T-helper 9 cell (primary cell): ENCODE results near the gene CACNA1C.

Experiments
- DNase-seq: peaks from one replicate; pipeline ENCODE4 v3.0.0-alpha.2; 2020

CACNA1C gene

GRCh38 chr12:2351161-2351560 is 298.4 kb downstream of the CACNA1C start:
- DNase-seq: no peak

- DNase-seq: no peak
These were observed 299.4 kb downstream of the CACNA1C start for GRCh38 chr12:2352203-2352602.

- DNase-seq: no peak
These were observed 300.5 kb downstream of the CACNA1C start for GRCh38 chr12:2353281-2353680.

GRCh38 chr12:2353691-2354090 is 300.9 kb downstream of the CACNA1C start:
- no peak for DNase-seq

- DNase-seq: no peak
These were observed 301.6 kb downstream of the CACNA1C start for GRCh38 chr12:2354151-2354991.

- no peak for DNase-seq
These were observed 302.4 kb downstream of the CACNA1C start for GRCh38 chr12:2355198-2355597.

- DNase-seq: no peak
These were observed 302.8 kb downstream of the CACNA1C start for GRCh38 chr12:2355604-2356003.

- DNase-seq: no peak
These were observed 303.9 kb downstream of the CACNA1C start for GRCh38 chr12:2356601-2357125.

GRCh38 chr12:2358986-2359658 is 306.3 kb downstream of the CACNA1C start:
- DNase-seq: no peak

- DNase-seq: no peak
These were observed 307.2 kb downstream of the CACNA1C start for GRCh38 chr12:2359725-2360629.

GRCh38 chr12:2360630-2361170 is 307.9 kb downstream of the CACNA1C start:
- DNase-seq: no peak

- DNase-seq: no peak
These were observed 311.2 kb downstream of the CACNA1C start for GRCh38 chr12:2363836-2364609.

- no peak for DNase-seq
These were observed 311.9 kb downstream of the CACNA1C start for GRCh38 chr12:2364631-2365051.

- DNase-seq: no peak
These were observed 313.9 kb downstream of the CACNA1C start for GRCh38 chr12:2366711-2367110.

- no peak for DNase-seq
These were observed 319.4 kb downstream of the CACNA1C start for GRCh38 chr12:2372178-2372577.

GRCh38 chr12:2372735-2373134 is 319.9 kb downstream of the CACNA1C start:
- DNase-seq: no peak

- no peak for DNase-seq
These were observed 320.5 kb downstream of the CACNA1C start for GRCh38 chr12:2373307-2373706.

GRCh38 chr12:2374092-2374906 is 321.5 kb downstream of the CACNA1C start:
- no peak for DNase-seq

GRCh38 chr12:2375871-2376270 is 323.1 kb downstream of the CACNA1C start:
- DNase-seq: no peak

- DNase-seq: no peak
These were observed 324.3 kb downstream of the CACNA1C start for GRCh38 chr12:2376908-2377657.
